ENCODE results near the gene SPTLC3.

- TF ChIP-seq MAX (IDR thresholded peaks at IDR 0.05; ENCODE audit: low read depth), result no peak
- no peak for TF ChIP-seq CTCF (IDR thresholded peaks at IDR 0.05)
- TF ChIP-seq YY1 (IDR thresholded peaks at IDR 0.05; ENCODE audit: low read depth), result no peak
- TF ChIP-seq RAD21 (IDR thresholded peaks at IDR 0.05; ENCODE audit: low read length), result no peak
- no peak for TF ChIP-seq RXRA (IDR thresholded peaks at IDR 0.05; ENCODE audit: borderline replicate concordance, low read depth)
- no peak for TF ChIP-seq IRF3 (IDR thresholded peaks at IDR 0.05; ENCODE audit: low read depth, low read length)
- no peak for TF ChIP-seq EP300 (IDR thresholded peaks at IDR 0.05; ENCODE audit: borderline replicate concordance in 1 of 2, low read depth in 1 of 2, low read length in 1 of 2)
Measured at GRCh38 chr20:13028001-13028400, 19.2 kb downstream of the SPTLC3 start.

Measured in SK-N-SH (cell line).